Stimulated activated naive CD8-positive, alpha-beta T cell treated with anti-CD3 and anti-CD28 coated beads, Interleukin-15, amount 100 ng/mL, for 72 hours (primary cell): ENCODE data around the gene MCF2.

Experiments
- ATAC-seq: fragments of 150-1000 bp; cut with Tn5 transposase; 2 replicates; pipeline ENCODE4 v1.10.0; 2021; ENCODE audit warnings: mild to moderate bottlenecking, moderate library complexity
- DNase-seq, 2 donors: peaks; one replicate each; pipeline ENCODE4 v3.0.0; 2021 to 2022
- H3K27ac Mint-ChIP-seq, 2 donors: one replicate each; pipeline ENCODE4 v1.8.0; 2022; ENCODE audit warnings: mild to moderate bottlenecking in 2 of 2, mixed read lengths in 2 of 2, moderate library complexity in 2 of 2
- H3K27me3 Mint-ChIP-seq: one replicate; pipeline ENCODE4 v1.8.0; 2022; ENCODE audit warnings: mixed read lengths
- H3K4me1 Mint-ChIP-seq: one replicate; pipeline ENCODE4 v1.8.0; 2022; ENCODE audit warnings: mild to moderate bottlenecking, mixed read lengths
- H3K4me3 Mint-ChIP-seq, 2 donors: one replicate each; pipeline ENCODE4 v1.8.0; 2022; ENCODE audit warnings: mild to moderate bottlenecking in 2 of 2, mixed read lengths in 2 of 2, moderate library complexity in 1 of 2
- H3K9me3 Mint-ChIP-seq, 2 donors: one replicate each; pipeline ENCODE4 v1.8.0; 2022; ENCODE audit warnings: mixed read lengths in 2 of 2

The MCF2 gene

GRCh38 chrX:139543920-139544319 lies 164.0 kb downstream of the MCF2 start:
- no peaks in the 10 kb centered on the region for H3K9me3 Mint-ChIP-seq
- H3K27me3 Mint-ChIP-seq: no peaks in the 10 kb centered on the region
- H3K27ac Mint-ChIP-seq: no peak overlapping the region
- no peak for ATAC-seq
- H3K4me3 Mint-ChIP-seq: no peak overlapping the region
- no peaks in the 10 kb centered on the region for H3K4me1 Mint-ChIP-seq
- no peak for DNase-seq

- H3K4me1 Mint-ChIP-seq: no peaks in the 10 kb centered on the region
These were observed 165.3 kb downstream of the MCF2 start for GRCh38 chrX:139542652-139543051.

DNA sequence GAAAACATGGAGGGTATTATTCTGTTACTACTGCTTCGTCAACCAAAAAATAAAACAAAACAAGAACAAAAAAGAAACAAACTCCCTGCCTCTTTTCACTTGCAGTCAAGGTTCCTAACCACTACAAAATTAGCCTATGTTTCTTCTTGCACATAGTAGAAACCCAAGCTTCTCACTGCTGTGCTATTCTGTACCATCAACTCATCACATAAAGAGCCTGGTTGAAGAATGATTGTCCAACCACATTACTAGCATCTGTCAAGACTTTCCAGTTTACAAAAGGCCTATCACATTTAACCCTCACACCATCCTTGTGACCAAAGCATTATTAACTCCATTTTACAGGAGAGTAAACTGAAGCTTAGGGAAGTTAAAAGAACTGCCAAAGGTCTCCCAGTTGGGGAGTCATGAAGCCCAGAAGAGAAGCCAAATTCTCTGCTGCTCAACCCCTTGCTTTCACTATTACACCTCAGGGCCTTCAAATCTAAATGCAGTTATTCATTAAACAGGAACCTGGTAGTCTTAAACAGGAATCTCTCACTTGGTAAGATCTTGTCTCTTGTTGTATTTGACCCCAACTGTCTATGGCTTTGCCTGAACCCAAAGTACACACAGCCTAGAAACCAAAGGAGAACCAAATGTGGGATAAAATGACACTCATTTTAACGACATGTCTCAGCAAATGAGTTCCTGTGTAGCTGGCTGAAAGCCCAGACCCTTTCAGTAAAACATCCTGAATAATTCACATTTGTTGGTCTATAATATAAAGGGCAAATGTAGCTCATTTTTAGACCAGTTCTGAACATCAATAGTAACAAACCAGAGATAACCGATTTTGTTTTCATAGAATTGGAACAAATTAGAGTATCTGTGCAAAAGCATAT lies 168.8 kb downstream of the MCF2 start:
- Mint-ChIP-seq H3K4me1 (no peaks in the 10 kb centered on the region), H3K9me3 (no peaks in the 10 kb centered on the region), H3K4me3 (no peak overlapping the region), H3K27ac (no peak overlapping the region), H3K27me3 (no peaks in the 10 kb centered on the region)
- ATAC-seq (no peak), DNase-seq (no peak)

More at GRCh38 chrX:139542652-139543051, 165.3 kb downstream of the MCF2 start:
- Mint-ChIP-seq H3K27ac (no peak overlapping the region), H3K4me3 (no peak overlapping the region), H3K9me3 (no peaks in the 10 kb centered on the region), H3K27me3 (no peaks in the 10 kb centered on the region)
- no peak for ATAC-seq
- no peak for DNase-seq

DNA sequence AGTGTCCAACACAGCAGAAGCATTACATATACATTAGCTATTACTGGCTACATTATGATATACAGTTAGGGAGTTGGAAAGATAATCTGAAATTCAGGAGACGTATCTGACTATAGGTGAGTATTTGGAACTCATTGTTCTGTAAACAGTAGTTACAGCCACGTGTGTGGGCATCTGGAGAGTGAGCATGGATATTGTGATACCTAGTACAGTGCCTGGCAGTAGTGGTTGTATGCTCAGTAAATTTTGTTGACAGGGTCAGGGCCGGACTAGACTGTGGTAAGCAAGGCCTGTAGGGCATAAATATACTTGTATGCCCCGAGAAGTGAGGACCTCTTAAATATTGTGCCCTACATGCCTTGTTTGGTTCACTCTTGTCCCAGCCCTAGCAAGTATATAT lies 174.5 kb downstream of the MCF2 start:
- no peaks in the 10 kb centered on the region for H3K9me3 Mint-ChIP-seq
- H3K27ac Mint-ChIP-seq: no peak overlapping the region
- no peak overlapping the region for H3K4me3 Mint-ChIP-seq
- no peaks in the 10 kb centered on the region for H3K4me1 Mint-ChIP-seq
- H3K27me3 Mint-ChIP-seq: no peaks in the 10 kb centered on the region
- DNase-seq (no peak), ATAC-seq (no peak)

GRCh38 chrX:139532834-139533233 lies 175.1 kb downstream of the MCF2 start:
- ATAC-seq (no peak), DNase-seq (no peak)
- Mint-ChIP-seq H3K4me1 (no peaks in the 10 kb centered on the region), H3K27me3 (no peaks in the 10 kb centered on the region), H3K9me3 (no peaks in the 10 kb centered on the region), H3K4me3 (no peak overlapping the region), H3K27ac (no peak overlapping the region)
